CD4-positive, CD25-positive, alpha-beta regulatory T cell (primary cell): ENCODE results near the gene IRX1. TPM values are rescaled to one million over a fixed set of nuclear protein-coding genes. Genes with fewer than 3 reads are reported as not detected.

ENCODE experiments used
- ATAC-seq, 2 donors: fragments of 150-1000 bp; cut with Tn5 transposase; one replicate each; pipeline ENCODE4 v1.10.0; 2021; ENCODE audit warnings: low read depth in 2 of 2, moderate number of reproducible peaks in 2 of 2, moderate library complexity in 1 of 2
- DNase-seq, 3 donors: peaks; one replicate each; pipeline versions ENCODE4 v3.0.0 to v3.0.0-alpha.2; 2012 to 2022; ENCODE audit warnings: mixed read lengths in 1 of 3
- H3K27ac ChIP-seq: one replicate; pipeline ENCODE4 v1.7.0; 2013; ENCODE audit warnings: mild to moderate bottlenecking, low read length; ENCODE audit not compliant: insufficient read depth, poor library complexity, severe bottlenecking
- H3K27me3 ChIP-seq: one replicate; pipeline ENCODE4 v1.7.0; 2013; ENCODE audit warnings: low read length; ENCODE audit not compliant: control insufficient read depth, insufficient read depth
- H3K36me3 ChIP-seq: one replicate; pipeline ENCODE4 v1.7.0; 2013; ENCODE audit warnings: mild to moderate bottlenecking, low read length, moderate library complexity; ENCODE audit not compliant: control insufficient read depth, insufficient read depth
- H3K4me1 ChIP-seq: 2 replicates; pipeline ENCODE4 v1.7.0; 2013; ENCODE audit warnings: mild to moderate bottlenecking, low read length; ENCODE audit not compliant: insufficient read depth, control insufficient read depth, poor library complexity, severe bottlenecking
- H3K4me3 ChIP-seq: one replicate; pipeline ENCODE4 v1.7.0; 2013; ENCODE audit warnings: low read depth, mild to moderate bottlenecking, low read length, moderate library complexity
- H3K9me3 ChIP-seq, 2 experiments: 1 replicate in 1 of 2; 2 replicates in 1 of 2; pipeline ENCODE4 v1.7.0; 2013; ENCODE audit warnings: low read length in 2 of 2, mild to moderate bottlenecking in 1 of 2, moderate library complexity in 1 of 2; ENCODE audit not compliant: control insufficient read depth in 2 of 2
- H3K27ac Mint-ChIP-seq, 3 donors: one replicate each; pipeline ENCODE4 v1.8.0; 2020 to 2022; ENCODE audit warnings: mild to moderate bottlenecking in 3 of 3, mixed read lengths in 3 of 3, moderate library complexity in 2 of 3
- H3K27me3 Mint-ChIP-seq: one replicate; pipeline ENCODE4 v1.8.0; 2022; ENCODE audit warnings: mild to moderate bottlenecking, mixed read lengths
- H3K36me3 Mint-ChIP-seq: one replicate; pipeline ENCODE4 v1.8.0; 2020; ENCODE audit warnings: mixed read lengths
- H3K4me1 Mint-ChIP-seq, 4 donors: one replicate each; pipeline ENCODE4 v1.8.0; 2020 to 2022; ENCODE audit warnings: mixed read lengths in 4 of 4, mild to moderate bottlenecking in 1 of 4
- H3K4me3 Mint-ChIP-seq, 4 donors: one replicate each; pipeline ENCODE4 v1.8.0; 2020 to 2022; ENCODE audit warnings: mild to moderate bottlenecking in 4 of 4, mixed read lengths in 4 of 4, moderate library complexity in 3 of 4
- H3K9me3 Mint-ChIP-seq, 7 donors: one replicate each; pipeline ENCODE4 v1.8.0; 2020 to 2022; ENCODE audit warnings: mixed read lengths in 7 of 7, mild to moderate bottlenecking in 3 of 7, moderate library complexity in 2 of 7
- polyA plus RNA-seq, 4 donors: library from polyadenylated mRNA; unstranded; fragments of 300-500 nt; fragmentation: Illumina TruSeq; gene quantifications; one replicate each; pipeline ENCODE4 v1.2.3, GENCODE V29; 2021
- total RNA-seq: library from RNA; stranded (reverse); gene quantifications from one replicate; pipeline ENCODE4 v1.2.3, GENCODE V29; 2022

Gene IRX1
- total RNA-seq (not detected), polyA plus RNA-seq (not detected)

DNA sequence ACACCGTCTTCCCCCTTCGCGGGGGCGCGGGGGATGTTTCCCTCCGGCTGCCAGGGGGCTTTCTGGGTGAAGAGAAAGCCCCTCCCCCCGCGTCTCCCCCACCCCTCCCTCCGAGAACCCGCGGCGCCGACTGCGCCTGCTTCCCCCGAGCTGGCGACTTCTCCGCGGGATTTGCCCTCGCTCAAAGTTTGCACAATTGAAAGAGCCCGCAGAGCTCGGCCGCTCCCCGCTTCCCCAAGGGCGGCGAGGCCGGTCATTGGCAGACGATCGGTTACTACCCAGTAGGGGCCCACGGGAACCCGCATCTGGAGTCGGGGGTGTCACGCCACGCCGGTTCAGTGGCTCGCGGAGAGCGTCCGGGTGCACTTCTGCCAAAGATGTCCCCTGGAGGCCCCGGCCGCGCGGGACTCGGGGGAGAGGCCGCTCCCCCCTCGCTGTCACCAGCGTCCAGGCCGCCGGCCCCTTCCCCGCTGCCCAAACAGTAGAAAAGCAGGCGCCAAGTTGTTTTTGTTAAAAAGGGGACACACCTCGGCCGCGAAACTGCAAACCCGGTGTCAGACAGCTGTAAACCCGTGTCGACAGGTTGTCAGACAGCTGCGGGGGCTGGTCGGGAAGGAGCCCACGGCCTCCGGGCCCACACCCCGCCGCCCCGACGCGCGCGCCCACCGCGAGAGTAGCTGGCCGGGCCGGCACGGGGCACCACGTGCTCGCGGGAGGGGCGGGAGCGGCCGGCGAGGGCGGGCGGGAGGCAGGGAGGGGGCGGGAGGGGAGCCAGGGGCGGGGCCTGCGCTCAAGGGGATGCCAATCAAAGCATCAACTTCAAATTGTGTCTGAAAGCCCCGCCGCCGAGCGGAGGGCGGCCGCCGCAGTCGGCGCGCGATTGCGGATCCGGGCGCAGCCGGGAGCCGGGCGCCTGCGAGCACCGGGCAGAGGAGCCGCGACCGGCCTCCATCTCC, at the start of gene IRX1:
TSS of gene IRX1 (plus strand) at position 827 of the 956 bp plus-strand sequence. CDS start 274 bp downstream, outside the sequence.
- Mint-ChIP-seq H3K4me3 (no peak within 1 kb of the TSS), H3K4me1 (peaks cover 0 to 6% (median 4%) of the 10 kb centered on the region in 4 donors), H3K27ac (no peak within 1 kb of the TSS), H3K9me3 (peaks cover 0 to 9% (median 0%) of the 10 kb centered on the region in 7 donors), H3K27me3 (peaks cover 57% of the 10 kb centered on the region), H3K36me3 (no peaks in the 10 kb centered on the region)
- H3K27me3 ChIP-seq = peaks cover 4% of the 10 kb centered on the region
- H3K4me3 ChIP-seq = no peak within 1 kb of the TSS
- DNase-seq (no peak), ATAC-seq (no peak)
- no peaks in the 10 kb centered on the region for H3K36me3 ChIP-seq
- H3K4me1 ChIP-seq = no peaks in the 10 kb centered on the region
- no peak within 1 kb of the TSS for H3K27ac ChIP-seq
- H3K9me3 ChIP-seq = no peaks in the 10 kb centered on the region

DNA sequence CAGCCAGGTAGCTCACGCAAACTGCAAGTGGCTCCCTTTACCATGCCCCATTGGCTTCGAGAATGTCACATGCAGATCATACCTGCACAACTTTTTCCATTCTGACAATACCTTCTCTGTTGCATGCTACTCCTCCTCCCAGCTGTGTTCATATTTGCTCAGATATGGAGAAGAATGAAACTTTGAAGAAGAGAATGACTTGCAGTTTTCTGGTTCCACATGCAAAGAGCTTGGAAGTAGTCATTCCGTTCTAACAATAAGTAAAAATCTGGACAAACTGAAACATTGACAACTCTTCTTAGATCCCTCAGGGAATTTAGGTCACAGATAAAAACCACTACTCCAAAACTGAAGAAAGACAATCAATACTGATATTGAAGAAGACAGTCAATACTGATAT, 49.6 kb upstream of the IRX1 start:
- Mint-ChIP-seq H3K4me3 (no peak overlapping the region), H3K27ac (no peak overlapping the region), H3K9me3 (peaks cover 0 to 22% (median 8%) of the 10 kb centered on the region in 7 donors), H3K27me3 (no peaks in the 10 kb centered on the region), H3K36me3 (no peaks in the 10 kb centered on the region), H3K4me1 (no peaks in the 10 kb centered on the region)
- Histone ChIP-seq H3K27me3 (no peaks in the 10 kb centered on the region), H3K4me1 (no peaks in the 10 kb centered on the region), H3K4me3 (no peak overlapping the region), H3K9me3 (no peaks in the 10 kb centered on the region), H3K36me3 (no peaks in the 10 kb centered on the region), H3K27ac (no peak overlapping the region)
- no peak for DNase-seq
- no peak for ATAC-seq

DNA sequence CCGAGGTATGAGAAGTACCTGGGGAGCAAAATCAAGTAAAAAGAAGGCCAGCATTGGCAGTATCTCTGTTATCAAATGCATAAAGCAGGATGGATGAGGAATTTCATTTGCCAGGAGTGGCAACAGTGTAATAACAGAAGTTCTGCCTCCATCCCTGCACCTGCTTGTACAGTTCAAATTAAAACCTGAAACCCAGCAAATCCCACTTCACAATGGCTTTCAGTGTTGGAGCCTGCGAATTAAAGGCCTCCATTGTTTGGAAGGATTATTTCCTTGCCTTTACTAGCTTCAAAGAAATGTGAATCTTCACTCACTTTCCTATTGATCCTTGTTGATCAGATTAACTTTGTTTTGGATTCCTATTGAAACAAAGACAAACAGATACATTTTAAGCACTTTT, 31.5 kb upstream of the IRX1 start:
- no peaks in the 10 kb centered on the region for H3K27me3 Mint-ChIP-seq
- no peaks in the 10 kb centered on the region for H3K36me3 Mint-ChIP-seq

DNA sequence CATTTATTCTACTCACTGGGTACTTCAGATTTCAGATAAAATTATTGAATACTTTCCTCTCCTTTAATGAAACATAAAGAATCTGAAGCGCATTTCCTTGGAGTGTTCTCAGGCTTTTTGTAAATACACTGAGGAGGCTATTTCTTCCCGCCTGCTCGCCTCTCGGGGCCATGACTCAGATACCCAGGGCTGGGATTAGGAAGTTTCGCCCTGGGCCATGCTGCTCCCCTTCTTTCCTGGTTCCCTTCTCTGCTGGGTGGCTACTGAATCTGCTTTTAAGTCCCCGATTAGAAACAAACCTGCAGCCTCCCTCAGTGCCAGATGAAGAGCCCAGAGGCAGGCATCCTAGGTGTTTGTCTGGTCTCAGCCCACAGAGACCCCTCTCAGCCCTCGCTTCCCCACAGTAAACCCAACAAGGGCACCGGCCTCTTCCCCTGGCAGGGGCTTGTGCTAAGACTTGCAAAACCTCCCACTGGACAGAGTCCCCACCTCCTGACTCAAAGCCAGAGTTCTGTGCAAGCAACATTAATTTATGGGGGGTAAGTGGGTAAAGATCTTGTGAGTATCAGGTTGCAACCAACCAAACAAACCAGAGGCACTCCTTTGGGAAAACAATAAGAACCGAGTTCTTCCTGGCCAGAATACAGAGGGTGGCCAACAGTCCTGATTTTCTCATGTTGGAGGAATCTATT, 30.7 kb upstream of the IRX1 start:
- peaks cover 0 to 4% (median 0%) of the 10 kb centered on the region in 4 donors for H3K4me1 Mint-ChIP-seq
- H3K4me3 ChIP-seq = no peak overlapping the region
- H3K27me3 ChIP-seq = no peaks in the 10 kb centered on the region
- no peaks in the 10 kb centered on the region for H3K9me3 ChIP-seq
- H3K4me1 ChIP-seq = no peaks in the 10 kb centered on the region
- no peak for DNase-seq
- H3K4me3 Mint-ChIP-seq = no peak overlapping the region
- H3K27ac Mint-ChIP-seq = no peak overlapping the region
- H3K36me3 ChIP-seq = no peaks in the 10 kb centered on the region
- no peak for ATAC-seq
- no peaks in the 10 kb centered on the region for H3K27me3 Mint-ChIP-seq
- peaks cover 4 to 30% (median 10%) of the 10 kb centered on the region in 7 donors for H3K9me3 Mint-ChIP-seq
- no peak overlapping the region for H3K27ac ChIP-seq
- H3K36me3 Mint-ChIP-seq = no peaks in the 10 kb centered on the region

More for the DNA sequence above, 31.5 kb upstream of the IRX1 start:
- H3K4me3 ChIP-seq = no peak overlapping the region
- H3K27ac Mint-ChIP-seq = no peak overlapping the region
- H3K9me3 Mint-ChIP-seq = peaks cover 4 to 31% (median 10%) of the 10 kb centered on the region in 7 donors
- H3K27ac ChIP-seq = no peak overlapping the region
- H3K27me3 ChIP-seq = no peaks in the 10 kb centered on the region
- no peaks in the 10 kb centered on the region for H3K36me3 ChIP-seq
- H3K4me1 ChIP-seq = no peaks in the 10 kb centered on the region
- peaks cover 0 to 3% of the 10 kb centered on the region in 2 experiments for H3K9me3 ChIP-seq
- no peak overlapping the region for H3K4me3 Mint-ChIP-seq
- H3K4me1 Mint-ChIP-seq = peaks cover 0 to 4% (median 0%) of the 10 kb centered on the region in 4 donors
- no peak for ATAC-seq
- no peak for DNase-seq

DNA sequence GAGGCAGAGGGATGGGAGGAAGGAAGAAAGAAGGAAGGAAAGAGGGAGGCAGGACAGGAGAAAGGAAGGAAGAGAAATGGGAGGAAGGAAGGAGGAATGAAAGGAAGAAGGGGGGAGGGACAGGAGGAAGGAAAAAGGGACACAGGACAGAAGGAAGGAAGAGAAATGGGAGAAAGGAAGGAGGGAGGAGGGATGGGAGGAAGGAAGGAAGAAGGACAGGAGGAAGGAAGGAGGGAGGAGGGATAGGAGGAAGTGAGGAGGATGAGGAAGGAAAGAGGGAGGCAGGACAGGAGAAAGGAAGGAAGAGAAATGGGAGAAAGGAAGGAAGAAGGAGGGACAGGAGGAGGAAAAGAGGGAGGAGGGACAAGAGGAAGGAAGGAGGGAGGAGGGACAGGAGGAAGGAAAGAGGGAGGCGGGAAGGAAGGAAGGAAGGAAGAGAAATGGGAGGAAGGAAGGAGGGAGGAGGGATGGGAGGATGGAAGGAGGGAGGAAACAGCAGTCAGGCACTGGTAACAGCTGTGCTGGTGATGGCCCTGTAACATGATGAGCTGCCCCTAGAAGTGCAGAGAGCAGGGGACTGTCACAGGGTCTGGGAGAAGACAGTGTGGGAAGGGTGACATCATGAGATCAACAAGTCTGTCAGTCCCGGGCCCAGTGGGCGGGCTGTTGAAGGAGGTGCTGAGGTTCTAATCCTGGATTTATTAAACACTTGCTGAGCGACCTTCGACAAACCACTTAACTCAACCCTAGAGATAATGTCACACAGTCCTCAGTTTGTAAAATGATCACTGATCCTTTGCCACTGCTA, 10.7 kb upstream of the IRX1 start:
- Histone ChIP-seq H3K27ac (no peak overlapping the region), H3K4me1 (no peaks in the 10 kb centered on the region), H3K4me3 (no peak overlapping the region), H3K27me3 (no peaks in the 10 kb centered on the region), H3K9me3 (no peaks in the 10 kb centered on the region), H3K36me3 (no peaks in the 10 kb centered on the region)
- H3K4me1 Mint-ChIP-seq = no peaks in the 10 kb centered on the region
- no peak for DNase-seq
- no peaks in the 10 kb centered on the region for H3K36me3 Mint-ChIP-seq
- H3K9me3 Mint-ChIP-seq = peaks cover 2 to 12% (median 4%) of the 10 kb centered on the region in 7 donors
- ATAC-seq = no peak
- H3K27ac Mint-ChIP-seq = no peak overlapping the region
- no peak overlapping the region for H3K4me3 Mint-ChIP-seq
- peaks cover 9% of the 10 kb centered on the region for H3K27me3 Mint-ChIP-seq

DNA sequence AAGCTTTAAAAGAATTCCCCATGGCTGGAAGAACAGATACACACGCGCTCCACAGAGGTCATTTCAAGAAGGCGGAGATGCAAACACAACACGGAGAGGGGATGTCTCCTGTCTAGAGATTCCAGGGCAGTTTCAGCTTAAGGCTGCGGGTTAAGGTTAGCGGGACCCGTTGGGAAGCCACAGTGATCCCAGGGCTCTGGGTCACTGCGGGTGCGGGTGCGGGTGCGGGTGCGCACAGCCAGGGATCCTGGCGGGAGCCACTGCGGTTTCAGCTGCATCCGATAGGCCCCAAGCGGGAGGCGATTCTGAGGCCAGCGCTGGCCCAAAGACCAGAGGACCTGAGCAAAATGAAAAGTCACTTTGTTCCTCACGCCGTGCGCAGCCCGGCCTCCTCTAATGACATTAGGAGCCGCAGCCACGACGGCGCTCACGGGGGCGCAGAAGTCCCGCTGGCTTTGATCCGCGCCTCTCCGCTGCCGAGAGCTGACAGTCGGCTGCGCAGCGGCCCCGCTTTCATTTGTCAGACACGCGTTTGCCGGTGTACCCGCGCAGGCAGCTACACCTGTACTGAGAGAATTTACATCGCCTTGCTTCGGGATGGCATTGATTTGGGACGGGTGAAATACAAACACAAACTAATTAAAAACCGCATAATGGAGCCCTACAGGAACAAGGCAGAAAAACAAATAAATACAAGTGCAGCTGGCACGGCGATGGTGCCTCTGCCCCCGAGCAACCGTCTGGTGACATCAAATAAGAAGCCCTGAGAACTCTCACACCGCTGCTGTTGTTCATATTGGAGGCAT, 5.3 kb upstream of the IRX1 start:
- peaks cover 4% of the 10 kb centered on the region for H3K27me3 ChIP-seq
- H3K36me3 ChIP-seq = no peaks in the 10 kb centered on the region
- no peaks in the 10 kb centered on the region for H3K9me3 ChIP-seq
- Mint-ChIP-seq H3K9me3 (peaks cover 0 to 11% (median 2%) of the 10 kb centered on the region in 7 donors), H3K27me3 (peaks cover 39% of the 10 kb centered on the region), H3K27ac (no peak overlapping the region), H3K4me1 (no peaks in the 10 kb centered on the region), H3K4me3 (no peak overlapping the region), H3K36me3 (no peaks in the 10 kb centered on the region)
- no peak overlapping the region for H3K4me3 ChIP-seq
- DNase-seq (no peak), ATAC-seq (no peak)
- no peaks in the 10 kb centered on the region for H3K4me1 ChIP-seq
- H3K27ac ChIP-seq = no peak overlapping the region
